Renal cortical epithelial cell (primary cell): ENCODE results near the gene IL6R. TPM values are rescaled to one million over a fixed set of nuclear protein-coding genes. Genes with fewer than 3 reads are reported as not detected.
A peak's percentile ranks its signal among the peaks of the same experiment; 100 is the strongest.
"Not testable (repeated sequence)": the region's sequence is repeated elsewhere in the genome, so short reads cannot be mapped to it uniquely, and the experiment has no call there.

Experiments
- DNase-seq: peaks from one replicate; pipeline ENCODE4 v3.0.0-alpha.2; 2011; ENCODE audit warnings: low read depth
- total RNA-seq: library from RNA; depleted of rRNA; stranded (reverse); fragments of >200 nt; gene quantifications from 2 replicates; pipeline ENCODE4 v1.2.3, GENCODE V29; 2014

Gene IL6R
- total RNA-seq, 1 donor from 2014 or later, result 13.9 TPM

- DNase-seq, result no peak
Observed at GRCh38 chr1:154406886-154407197, 1.7 kb downstream of the IL6R start.

- DNase-seq, result peak; percentile 51
Observed at GRCh38 chr1:154407198-154408091, 2.3 kb downstream of the IL6R start.

DNA sequence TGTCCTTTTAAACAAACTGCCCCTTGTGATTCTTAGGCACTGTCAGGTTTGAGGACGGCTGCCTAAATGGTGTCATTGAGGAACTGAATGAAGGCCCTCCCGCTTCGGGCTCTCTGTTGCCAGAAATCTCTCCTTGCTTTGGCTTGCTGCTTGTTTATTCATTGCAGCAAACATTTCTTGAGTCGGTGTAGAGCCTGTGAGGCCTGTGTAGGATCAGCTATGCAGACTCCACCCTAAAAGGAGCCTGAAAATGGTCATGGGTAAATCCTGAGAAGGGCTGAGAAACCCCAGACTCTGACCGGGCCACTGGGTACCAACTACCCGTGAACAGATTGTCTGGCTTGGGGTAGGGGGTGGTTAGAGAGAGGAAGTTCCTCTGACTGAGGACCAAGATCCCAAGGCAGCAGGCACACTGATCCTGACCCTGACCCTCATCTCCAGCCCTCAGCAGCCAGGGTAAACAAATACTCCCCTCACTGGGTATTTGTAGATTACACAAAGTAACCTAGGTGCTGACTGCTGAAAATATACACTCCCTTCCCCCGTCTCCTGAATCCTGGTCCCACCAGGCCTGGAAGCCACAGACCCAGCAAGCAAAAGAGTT is 3.1 kb downstream of the IL6R start:
- peak; percentile 48 for DNase-seq

- no peak for DNase-seq
Observed at GRCh38 chr1:154410185-154410827, 5.2 kb downstream of the IL6R start.

- no peak for DNase-seq
Observed at GRCh38 chr1:154411525-154411924, 6.4 kb downstream of the IL6R start.

DNA sequence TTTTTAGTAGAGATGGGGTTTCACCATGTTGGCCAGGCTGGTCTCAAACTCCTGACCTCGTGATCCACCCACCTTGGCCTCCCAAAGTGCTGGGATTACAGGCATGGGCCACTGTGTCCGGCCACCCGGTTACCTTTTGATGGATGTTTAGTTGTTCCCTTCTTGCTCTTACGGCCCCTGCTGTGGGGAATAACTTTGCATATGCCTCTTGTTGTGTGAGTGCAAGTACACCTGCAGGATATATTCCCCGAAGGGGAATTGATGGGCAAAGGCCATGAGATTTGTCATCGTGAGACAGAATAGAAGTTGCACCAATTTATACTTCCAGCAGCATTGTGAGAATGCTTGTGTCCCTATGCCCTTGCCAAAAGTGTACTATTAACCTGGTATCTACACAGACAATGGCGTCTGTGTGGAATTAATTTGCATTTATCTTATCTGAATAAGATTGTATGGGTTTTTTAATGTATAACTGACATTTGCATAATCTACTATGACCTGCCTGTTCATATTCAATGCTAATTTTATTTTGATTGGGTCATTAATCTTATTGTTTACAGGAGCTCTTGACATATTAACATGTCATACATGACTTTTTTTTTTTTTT is 8.1 kb downstream of the IL6R start:
- DNase-seq, result no peak

- no peak for DNase-seq
Observed at GRCh38 chr1:154414606-154415005, 9.5 kb downstream of the IL6R start.

DNA sequence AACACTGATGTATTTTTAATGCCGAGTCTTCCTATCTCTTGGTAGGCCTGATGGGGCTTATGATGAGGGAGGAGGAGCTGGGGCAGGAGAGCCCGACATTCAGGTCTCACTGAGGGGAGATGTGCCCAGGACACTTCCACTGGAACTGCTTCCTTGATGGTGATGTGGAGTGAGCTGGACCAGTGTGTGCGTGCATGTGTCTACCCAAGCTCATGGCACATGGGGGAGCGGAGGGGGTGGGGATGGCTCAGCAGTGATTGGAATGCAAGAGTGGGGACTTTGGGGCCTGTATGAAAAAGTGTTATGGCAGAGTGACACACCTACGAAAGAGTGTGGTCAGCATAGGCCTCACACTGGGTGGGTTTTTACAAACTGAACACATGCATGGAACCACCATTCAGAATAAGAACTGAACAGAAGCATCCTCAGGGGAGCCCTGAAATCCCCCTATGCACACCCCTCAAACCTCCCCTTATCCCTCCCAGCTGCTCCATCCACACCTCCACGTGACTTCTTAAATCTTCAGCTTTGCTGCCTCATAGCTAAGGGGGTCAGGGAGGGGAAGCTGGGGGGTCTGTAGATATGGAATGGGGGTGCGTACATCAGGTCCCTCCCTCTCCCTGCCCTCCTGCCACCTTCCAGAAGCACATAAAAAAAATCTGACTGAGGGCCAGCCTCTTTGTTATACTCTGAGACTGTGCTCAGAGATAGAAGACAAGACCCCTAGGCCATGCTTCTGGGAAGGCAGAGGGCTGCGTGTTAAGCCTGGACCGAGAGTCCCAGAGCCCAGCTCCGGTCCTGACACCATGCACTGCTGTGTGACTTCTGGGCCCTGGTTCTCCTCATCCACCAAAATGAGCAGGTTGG is 11.6 kb downstream of the IL6R start:
- DNase-seq, result no peak

DNA sequence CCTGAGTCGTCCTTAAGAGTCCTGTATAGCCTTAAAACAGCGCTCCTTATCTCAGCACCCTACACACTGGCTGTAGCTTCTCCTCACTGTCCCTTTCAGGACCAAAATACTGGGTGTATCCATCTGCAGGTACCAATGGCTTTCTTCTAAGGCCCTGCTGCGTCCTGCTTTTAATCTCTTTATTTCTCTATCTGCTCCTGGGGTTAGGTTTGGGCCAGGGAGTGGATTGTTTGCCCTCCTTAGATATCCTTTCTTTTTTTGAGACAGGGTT is 12.1 kb downstream of the IL6R start:
- no peak for DNase-seq

DNA sequence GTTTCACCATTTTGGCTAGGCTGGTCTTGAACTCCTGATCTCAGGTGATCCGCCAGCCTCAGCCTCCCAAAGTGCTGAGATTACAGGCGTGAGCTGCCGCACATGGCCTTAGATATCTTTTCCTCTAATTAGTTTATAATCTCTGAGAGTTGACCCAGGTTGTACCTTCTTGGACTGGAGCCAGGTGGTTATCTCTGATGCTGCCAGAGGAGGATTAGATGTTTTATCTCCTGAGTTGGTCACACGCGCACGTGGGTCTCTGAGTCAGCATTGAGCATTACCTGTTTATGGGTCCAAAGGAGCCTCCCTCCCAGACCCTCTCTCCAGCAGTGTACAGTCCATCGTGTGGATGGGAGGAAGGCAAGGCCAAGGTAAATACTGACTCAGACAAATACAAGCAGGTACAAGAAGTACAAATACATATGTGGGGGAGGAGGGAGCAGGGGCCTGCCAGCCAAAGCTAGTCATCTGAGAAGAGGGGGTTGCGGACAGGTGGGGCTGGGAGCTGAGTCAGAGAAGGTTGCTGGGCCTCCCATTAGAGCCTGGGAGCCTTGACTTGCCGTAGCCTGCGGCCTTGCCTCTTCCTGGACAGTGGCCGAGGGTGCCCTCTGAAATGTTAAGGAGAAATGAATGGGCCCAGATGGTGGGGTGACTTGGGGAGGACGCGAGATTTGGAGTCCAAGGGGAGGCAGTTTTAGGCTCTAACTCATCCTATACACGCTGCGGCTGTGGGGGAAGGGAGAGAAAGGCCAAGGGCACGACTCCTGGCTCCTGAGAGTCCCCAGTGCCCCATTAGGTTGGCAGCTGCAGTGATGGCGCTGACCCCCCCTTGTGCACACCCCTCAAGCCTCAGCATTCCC is 13.1 kb downstream of the IL6R start:
- peak; percentile 98 for DNase-seq

GRCh38 chr1:154418923-154419619 is 13.9 kb downstream of the IL6R start:
- DNase-seq, result no peak

- peak; percentile 96 for DNase-seq
Observed at GRCh38 chr1:154419620-154420571, 14.8 kb downstream of the IL6R start.

- no peak for DNase-seq
Observed at GRCh38 chr1:154420961-154421924, 16.1 kb downstream of the IL6R start.

DNA sequence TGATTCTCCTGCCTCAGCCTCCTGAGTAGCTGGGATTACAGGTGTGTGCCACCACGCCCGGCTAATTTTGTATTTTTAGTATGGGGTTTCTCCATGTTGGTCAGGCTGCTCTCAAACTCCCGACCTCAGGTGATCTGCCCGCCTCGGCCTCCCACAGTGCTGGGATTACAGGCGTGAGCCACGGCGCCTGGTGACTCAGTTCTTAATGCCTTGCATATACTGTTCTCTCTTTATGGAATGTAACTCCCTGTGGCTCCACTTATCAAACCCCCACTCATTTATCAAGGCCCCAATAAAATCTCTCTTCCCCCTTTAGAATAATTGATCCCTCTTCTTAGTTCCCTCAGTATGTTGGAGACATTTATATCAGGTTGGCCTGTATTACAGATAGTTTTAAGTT is 16.9 kb downstream of the IL6R start:
- DNase-seq, result not testable (repeated sequence)

DNA sequence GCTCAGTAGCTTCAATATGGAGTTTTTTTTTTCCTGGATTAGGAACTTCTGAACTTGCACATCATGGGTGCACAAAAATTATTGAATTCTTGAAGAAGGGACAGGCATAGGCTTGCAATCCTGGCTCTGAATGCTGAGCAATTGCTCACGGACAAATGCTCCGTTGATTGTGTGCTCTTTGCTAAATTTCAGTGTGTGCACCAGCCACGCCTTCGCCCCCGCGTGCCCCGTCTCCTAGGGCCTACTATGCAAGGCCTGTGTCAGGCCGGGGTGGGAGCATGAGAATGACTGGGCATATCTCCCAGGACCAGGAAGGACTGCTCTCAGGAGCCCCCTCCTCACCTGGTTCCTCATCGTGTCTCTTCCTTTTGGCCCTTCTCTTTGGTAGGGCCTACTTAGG is 17.4 kb downstream of the IL6R start:
- DNase-seq, result no peak

DNA sequence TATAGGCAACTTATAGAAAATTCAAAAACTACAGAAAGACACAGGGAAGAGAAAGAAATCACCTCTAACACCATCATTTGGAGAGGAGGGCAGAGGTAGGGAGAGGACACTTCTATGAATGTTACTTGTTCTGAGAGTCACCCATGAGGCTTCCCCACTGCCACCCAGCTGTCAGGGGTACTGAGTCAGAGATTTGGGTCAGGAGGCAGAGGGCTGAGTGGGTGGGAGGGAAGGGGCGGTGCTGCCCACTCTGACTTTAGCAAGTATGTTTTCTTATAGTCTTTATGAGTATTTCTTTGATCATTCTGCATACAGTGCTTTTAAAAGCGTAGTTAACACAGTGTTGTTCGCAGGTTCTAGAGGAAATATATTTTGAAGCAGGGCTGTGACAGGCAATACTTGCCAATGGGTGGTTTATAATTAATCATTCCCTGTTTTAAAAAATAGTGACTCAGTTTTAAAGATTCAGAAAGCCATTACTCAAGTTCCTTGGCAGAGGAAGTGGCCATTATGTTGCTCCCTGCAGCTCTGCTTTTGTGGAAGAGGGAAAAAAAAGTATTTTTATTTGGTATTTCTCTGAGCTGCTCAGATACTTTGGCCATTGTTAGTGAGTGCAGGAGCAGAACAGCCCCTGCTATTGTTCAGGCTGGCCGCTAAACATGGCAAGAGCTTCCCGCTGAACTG is 18.3 kb downstream of the IL6R start:
- peak; percentile 95 for DNase-seq

DNA sequence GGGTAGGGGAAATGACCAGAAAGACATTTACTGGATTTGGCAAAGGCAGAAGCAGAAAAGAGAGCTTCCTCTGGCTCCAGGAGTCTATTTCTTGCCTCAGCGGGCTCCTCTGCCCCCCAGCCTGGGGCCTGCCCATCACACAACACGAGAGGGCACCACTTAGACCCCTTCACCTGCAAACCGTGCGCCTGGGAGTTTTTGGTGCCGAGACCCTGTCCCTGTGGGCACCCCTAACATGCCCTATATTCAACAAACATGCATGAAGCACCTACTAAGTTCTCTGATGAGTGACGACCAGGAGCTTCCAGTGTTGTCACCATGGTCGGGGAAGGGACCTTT is 18.8 kb downstream of the IL6R start:
- DNase-seq, result no peak
